Activated T-cell treated with anti-CD3 and anti-CD28 coated beads for 4 hours (primary cell): ENCODE data around the gene ZNF584.
"Not testable (repeated sequence)": the region's sequence is repeated elsewhere in the genome, so short reads cannot be mapped to it uniquely, and the experiment has no call there.

Experiments
- DNase-seq: peaks from one replicate; pipeline ENCODE4 v3.0.0-alpha.2; 2020

The ZNF584 gene

GRCh38 chr19:58386576-58387337 lies 21.7 kb upstream of the ZNF584 start, which contains the start of gene RPS5:
RPS5 (plus strand) TSS chr19:58387269; CDS start chr19:58388138, 869 bp downstream.
- peak; percentile 91 for DNase-seq

DNA sequence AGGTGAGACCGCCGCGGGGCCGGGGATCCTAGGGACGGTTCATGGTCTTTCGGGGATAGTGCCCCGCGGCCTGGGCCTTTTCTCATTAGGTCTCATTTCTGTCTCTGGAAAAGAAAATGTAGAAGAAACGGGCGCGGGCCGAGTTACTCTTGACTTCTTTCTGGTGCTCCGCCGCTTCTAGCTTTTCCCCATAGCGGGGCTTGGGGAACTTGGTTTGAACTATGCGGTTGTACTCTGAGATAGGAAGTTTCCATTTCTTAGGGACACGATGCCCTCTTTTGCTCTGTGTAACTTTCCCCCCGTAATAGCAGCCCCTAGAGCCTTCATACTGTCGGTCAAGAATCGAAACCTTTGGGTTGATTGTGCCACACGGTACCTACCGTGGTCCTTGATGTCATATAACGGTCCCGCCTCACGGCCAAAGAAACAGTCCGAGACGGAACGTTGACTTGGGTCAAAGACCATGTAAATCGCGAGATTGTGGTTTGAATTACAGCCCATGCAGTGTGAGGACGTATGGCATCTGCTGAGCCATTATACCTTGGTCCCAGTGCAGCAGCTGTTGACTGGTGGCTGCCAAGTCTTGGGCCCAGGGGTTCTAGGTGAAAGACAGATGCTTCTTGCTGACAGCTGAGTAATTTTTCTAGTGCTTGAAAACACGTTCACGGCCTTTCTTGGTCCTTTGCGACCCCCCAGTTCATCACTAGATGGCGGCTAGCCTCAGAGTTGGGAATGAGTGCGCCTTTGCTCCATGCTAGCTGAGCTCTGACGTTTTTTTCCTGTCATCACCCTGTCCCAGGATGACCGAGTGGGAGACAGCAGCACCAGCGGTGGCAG lies 20.9 kb upstream of the ZNF584 start:
- no peak for DNase-seq

GRCh38 chr19:58388175-58388526 lies 20.3 kb upstream of the ZNF584 start:
- no peak for DNase-seq

- DNase-seq: no peak
These were observed 15.3 kb upstream of the ZNF584 start for GRCh38 chr19:58392945-58393724.

GRCh38 chr19:58393725-58394033 lies 14.8 kb upstream of the ZNF584 start:
- no peak for DNase-seq

- no peak for DNase-seq
These were observed 13.6 kb upstream of the ZNF584 start for GRCh38 chr19:58394821-58395219.

- no peak for DNase-seq
These were observed 13.1 kb upstream of the ZNF584 start, which contains the start of gene RNF225 for GRCh38 chr19:58395220-58395978. RNF225 (plus strand) TSS chr19:58395656; CDS start chr19:58396090, 434 bp downstream.

GRCh38 chr19:58395979-58396627 lies 12.3 kb upstream of the ZNF584 start:
- DNase-seq: no peak

DNA sequence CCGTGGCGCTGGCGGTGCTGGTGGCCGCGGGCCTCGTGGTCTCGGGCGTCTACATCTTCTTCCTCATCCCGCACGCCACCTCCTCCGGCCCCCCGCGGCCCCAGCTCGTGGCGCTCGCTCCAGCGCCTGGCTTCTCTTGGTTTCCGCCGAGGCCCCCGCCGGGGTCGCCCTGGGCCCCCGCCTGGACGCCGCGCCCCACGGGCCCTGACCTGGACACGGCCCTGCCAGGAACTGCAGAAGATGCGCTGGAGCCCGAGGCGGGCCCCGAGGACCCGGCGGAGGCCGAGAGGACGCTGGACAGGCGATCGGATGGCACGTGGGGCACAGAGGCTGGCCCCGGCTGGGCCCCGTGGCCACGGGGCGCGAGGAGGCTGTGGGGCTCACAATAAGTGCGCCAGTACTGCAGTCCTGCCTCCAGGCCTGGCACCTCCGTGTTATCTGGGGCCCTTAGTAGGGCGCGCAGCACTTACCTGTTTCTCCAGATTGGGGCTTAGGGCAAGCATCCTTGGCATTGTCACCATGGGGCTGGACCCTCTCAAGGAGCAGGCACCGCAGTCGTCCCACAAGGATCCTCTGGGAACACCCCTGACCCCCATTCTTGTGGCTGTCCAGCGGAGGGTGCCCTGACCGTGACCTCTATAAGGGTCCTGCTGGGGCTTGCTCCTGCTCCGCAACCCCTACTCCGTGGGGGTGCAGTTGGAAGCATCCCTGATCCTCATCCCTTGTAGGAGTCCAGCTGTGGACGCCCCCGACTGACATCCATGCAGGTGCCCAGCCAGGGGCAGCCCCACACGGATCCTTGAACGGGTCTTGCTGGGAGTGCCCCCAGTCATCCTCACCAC lies 11.5 kb upstream of the ZNF584 start:
- no peak for DNase-seq

DNA sequence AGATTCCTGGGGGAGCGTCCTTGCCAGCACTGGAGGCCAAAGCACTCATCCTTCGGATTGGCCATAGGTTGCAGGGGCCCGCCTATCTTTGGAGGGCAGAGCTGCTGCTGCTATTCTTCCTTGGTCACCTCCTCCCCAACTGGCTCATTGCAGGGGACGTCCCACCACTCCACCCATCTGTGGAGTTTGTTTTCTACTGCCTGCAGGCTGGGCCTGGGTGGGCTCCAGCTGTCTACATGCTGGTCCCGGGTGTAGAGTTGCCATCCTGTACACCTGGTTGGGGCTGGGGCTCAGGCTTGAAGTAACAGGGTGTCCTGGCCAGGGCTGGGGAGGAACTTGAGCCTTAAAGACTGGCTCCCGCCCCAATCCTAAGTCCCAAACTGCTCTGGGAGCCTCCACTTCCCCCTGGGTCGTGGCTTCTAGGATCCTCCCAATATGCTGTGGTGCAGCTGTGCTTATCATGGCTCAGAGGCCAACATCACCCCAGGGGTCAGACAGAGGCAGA lies 10.9 kb upstream of the ZNF584 start:
- no peak for DNase-seq

- no peak for DNase-seq
These were observed 10.4 kb upstream of the ZNF584 start for GRCh38 chr19:58398087-58398486.

DNA sequence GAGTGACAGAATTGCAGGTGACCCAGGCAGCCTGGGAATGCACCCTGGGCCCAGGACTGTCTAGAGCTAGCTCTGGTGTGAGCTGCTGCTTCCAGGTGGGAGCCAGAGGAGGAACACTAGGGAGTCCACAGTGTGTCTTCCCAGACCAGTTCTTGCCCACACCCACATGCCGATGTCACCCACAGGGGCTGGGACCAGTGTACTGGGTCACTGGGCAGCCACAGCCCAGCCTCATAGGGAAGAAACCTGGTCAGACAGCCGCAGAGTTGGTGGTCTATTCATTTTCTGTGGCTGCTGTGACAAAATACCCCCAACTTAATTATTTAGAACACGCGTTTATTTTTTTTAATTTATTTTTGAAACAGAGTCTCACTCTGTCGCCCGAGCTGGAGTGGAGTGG lies 9.9 kb upstream of the ZNF584 start:
- no peak for DNase-seq

GRCh38 chr19:58399903-58400302 lies 8.5 kb upstream of the ZNF584 start:
- no peak for DNase-seq

DNA sequence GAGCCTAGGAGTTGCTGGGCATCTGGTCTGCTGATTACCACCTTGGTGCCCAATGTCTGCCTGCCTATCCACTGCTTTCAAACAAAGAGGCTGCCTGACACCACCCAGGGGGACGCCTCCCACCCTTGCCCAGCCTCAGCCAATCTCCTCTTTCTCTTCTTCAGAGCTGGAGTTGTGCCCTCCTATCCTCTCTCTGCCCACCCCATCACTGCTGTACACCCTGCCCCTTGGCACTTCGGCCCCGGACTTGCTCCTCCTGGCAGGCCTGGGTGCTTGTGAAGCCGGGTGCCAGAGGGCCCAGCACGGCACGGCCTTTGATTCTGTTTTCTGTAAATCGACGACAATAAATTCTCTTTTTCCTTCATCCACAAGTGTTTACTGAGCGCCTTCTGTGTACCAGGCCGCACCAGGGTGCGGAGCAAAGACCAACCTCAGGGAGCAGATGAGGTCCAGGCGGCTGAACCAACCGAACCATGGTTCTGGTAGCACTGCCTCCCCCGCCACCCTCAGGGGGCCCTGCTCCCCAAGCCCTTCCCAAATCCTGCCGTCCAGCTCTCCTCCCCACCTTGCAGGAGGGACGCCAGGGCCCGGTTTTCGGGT lies 8.0 kb upstream of the ZNF584 start:
- no peak for DNase-seq

DNA sequence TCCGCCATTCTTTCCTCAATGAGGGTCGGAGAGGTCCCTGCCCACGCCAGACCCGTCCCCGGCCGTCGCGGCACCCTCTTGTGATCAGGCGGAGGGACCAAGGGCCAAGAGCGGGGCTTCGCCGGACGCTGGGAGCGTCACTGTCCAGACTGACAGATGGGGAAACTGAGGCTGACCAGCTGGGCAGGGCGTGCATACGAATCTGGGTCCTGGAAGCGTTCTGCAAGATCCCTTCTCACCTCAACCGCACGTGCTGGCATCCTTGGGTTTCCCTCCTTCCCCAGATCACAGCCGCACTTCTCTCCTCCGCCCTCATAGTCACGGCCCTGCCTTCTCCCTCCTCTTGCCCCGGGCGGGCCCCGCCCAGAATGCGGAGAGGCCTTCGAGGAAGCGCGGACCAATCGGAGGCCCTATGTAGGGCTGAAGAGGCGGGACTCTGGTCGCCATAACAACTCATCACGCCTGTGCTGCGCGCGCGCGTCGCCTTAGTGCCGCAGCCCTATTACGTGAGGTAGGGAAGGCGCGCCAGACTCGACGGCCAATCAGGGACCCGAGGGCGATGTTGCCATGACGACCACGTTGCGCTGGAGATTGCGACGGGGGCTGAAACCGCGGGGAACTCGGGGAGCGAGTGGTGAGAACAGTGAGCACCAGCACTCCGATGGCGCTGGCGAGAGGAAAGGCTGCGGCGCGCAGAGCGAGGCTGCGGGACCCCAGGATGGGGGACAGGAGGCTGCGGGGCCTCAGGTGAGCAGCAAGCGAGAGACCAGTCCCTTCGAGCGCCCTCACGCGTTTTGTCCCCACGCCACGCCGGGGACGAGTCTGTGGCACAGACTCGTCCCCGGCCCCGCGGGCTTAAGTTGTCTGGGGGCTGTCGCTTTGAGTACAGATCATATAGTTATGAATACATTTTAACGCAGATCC lies 7.3 kb upstream of the ZNF584 start:
- DNase-seq: peak; percentile 98

- no peak for DNase-seq
These were observed 6.5 kb upstream of the ZNF584 start for GRCh38 chr19:58401840-58402421.

- not testable (repeated sequence) for DNase-seq
These were observed 4.5 kb upstream of the ZNF584 start for GRCh38 chr19:58403920-58404478.

- no peak for DNase-seq
These were observed 1.4 kb upstream of the ZNF584 start for GRCh38 chr19:58406818-58407657.
